Dedifferentiated amniotic fluid mesenchymal stem cell (primary cell): ENCODE data around the gene PALD1.

Experiments
- DNase-seq: peaks from one replicate; pipeline ENCODE4 v3.0.0-alpha.2; 2016; ENCODE audit errors: extremely low spot score

PALD1 gene

DNA sequence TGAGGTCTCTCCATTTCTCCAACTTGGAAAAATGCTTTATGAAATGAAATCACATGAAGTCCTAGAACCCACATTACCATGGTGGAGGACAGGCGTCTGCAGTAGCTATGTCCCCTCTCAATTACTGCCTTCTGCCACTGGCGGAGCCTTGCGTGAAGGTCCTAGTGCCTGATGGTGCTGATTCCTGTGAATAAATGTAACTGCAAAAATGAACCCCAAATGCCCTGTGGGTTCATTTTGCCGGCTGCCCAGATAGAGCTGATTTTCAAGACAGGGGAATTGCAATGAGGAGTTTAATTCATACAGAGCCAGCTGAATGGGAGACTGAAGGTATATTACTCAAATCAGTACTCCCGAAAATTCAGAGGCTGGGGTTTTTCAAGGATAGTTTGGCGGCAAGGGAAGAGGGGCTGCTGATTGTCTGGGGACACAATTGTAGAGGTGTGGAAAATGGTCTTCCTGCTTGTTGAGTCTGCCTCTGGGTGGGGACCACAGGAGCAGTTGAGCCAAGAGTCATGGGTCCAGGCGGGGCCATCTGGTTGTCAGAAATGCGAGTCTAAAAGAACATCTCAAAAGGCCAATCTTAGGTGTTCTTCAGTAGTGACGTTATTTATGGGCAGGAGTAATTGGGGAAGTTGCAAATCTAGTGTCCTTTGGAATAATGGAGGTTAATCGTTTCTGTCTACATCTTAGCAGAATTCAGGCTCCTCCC is 110.4 kb downstream of the PALD1 start:
- no peak for DNase-seq

DNA sequence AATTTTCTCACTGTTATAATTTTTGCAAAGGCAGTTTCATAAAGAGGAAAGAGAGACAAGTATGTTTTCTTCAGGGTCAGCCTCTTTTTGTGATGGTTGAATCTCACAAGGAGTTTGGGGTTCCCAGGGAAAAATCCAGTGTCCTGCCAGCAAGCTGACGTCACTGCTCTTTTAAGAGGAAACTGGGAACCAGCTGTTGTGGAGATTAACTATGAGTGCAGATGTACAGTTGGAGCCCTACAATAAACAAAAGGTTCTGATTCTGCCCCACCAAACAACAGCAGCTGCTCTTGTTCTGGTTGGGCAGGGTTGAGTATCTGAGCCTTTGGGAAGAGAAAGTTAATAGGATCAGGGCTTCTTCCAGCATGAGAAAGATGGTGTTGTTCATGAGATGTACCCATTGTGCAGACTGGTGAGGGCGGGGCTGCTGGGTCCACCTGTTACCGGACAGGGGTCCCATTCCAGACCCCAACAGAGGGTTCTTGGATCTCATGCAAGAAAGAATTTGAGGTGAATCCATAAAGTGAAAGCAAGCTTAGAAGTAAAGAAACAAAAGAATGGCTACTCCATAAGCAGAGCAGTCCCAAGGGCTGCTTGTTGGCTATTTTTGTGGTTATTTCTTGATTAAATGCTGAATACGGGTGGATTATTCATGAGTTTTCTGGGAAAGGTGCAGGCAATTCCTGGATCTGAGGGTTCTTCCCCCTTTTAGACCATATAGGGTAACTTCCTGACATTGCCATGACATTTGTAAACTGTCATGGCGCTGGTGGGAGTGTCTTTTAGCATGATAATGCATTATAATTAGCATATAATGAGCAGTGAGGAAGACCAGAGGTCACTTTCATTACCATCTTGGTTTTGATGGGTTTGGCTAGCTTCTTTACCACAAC is 111.4 kb downstream of the PALD1 start:
- no peak for DNase-seq

DNA sequence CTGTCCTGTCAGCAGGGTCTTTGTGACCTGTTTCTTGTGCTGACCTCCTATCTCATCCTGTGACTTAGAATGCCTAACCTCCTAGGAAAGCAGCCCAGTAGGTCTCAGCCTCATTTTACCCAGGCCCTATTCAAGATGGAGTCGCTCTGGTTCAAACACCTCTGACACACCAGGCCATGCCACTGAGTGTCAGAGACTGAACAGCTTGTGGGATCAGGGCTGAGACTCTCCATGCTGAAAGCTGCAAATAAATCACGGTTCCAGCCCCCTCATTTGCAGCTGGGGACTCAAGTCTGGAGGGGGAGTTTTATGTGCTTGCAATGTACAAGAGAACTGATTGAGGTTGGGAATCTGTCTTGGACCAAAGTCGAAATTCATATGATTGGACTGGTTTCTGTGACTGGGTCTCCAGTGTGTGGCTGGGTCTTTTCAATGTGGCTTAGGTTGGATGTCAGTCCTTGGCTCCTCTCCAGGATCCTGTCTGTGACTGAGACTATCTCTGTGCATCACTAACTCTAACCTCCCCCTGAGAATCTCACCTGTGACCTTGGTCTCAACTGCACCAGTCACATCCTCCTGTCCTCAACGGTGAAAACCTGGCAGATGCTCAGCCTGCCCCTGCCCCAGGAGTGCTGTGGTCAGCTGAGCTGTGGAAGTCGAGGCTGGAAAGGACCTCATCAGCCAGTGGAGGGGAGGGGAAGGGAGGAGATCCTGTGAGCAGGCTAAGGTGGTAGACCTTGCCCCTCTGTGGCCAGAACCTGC is 112.3 kb downstream of the PALD1 start:
- DNase-seq: no peak

DNA sequence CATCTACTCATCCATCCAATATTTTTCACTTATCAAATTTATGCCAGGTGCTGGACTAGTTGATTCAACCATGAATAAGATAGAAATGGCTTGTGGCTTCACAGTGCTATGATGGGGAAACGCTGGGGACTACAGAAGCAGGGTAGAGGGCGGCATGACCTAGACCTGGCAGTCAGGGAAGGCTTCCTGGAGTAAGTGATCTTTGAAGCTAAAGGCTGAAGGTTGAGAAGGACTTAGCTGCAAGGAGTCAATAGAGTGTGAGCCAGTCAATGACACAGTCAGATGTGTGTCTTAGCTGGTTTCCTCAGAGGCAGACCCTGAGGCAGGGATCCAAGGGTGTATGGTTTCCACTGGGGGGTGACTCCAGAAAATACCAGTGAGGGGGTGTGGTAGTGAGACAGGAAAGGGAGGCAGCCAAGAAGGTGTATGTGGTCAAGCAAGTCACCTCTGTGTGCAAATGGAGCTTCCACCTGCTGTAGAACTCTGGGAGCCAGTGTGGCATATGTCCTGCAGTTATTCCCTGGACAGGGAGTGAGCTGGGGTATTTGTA is 113.7 kb downstream of the PALD1 start:
- no peak for DNase-seq

DNA sequence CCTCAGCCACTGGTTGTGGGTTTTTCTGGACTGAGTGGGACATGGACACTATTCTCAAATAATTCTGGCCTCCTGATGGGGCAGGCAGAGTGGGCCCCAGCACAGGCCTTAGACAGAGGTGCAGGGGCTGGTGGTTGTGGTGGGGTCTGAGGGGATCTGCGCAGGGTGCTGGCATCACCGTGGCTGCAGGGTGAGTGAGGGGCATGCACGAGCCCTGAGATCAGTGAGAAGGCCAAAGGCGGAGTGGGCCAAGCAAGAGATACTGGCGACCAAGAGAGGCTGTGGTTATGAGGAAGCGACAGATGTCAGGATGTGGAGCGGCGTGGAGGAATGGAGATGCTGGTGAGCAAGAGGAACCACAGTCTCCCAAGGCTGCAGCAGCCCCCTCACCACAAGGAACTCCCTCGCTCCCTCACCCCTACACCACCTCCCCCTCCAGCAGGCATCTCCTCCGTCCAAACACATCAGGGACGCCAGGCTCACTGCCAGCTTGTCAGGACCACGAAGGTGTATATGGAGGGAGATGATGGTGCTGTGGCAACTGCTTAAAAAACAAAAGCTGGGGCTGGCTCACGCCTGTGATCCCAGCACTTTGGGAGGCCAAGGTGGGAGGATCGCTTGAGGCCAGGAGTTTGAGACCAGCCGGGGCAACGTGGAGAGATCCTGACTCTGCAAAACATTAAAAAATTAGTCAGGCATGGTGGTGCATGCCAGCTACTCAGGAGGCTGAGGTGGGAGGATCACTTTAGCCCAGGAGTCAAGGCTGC is 114.4 kb downstream of the PALD1 start:
- no peak for DNase-seq

DNA sequence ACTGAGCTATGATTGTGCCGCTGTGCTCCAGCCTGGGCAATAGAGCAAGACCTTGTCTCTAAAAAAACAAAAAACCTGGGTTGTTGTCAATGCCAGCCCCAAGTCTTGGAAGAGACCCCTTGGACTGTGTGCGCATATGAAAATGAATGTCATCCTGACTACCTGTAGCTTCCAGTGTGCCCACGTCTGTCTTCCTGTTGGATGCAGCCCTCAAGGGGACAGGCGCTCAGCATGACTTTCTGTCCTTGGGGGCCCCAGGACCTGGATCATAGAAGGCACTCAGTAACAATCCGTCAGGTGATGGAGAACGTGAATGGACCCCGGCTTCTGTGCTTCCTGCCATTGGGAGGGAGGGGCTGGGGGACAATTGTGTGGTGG is 114.9 kb downstream of the PALD1 start:
- no peak for DNase-seq

DNA sequence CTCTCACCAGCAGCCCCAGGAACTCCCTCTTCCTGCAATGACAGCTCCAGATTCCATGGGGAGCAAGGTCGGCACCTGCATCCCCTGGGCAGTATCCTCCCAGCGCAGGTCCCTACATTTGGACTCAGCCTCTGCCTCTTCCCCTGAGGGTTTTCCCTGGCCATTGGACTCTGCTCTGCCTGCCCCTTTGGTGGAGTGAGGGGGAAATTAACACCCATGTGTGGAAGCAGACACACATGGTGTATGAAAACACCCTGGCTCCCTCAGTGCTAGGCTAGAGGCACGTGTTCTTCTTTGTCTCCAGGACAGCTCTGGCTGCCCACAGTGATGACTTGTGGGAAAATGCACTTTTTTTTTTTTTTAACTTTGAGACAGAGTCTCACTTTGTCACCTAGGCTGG is 115.6 kb downstream of the PALD1 start:
- DNase-seq: no peak

DNA sequence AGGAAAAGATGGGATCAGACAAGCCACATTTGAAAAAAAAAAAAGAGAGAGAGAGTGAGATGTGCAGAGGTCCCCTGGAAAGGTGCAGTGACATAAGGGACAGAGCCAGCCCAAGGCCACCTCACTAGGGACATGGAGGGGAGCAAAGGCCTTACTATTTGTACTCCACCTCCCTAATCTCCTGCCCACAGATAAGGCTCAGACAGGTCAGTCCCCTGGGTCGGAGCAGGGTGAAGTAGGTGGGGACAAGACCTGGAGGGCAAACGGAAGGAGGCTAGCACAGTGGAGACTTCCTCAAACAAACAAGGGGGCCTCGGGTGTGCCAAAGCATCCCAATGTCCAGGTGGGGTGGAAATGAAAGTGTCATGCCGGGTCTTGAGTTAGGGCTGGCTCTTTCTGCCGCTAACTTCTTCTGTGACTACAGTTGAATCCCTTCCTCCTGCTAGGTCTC is 117.0 kb downstream of the PALD1 start:
- DNase-seq: no peak

DNA sequence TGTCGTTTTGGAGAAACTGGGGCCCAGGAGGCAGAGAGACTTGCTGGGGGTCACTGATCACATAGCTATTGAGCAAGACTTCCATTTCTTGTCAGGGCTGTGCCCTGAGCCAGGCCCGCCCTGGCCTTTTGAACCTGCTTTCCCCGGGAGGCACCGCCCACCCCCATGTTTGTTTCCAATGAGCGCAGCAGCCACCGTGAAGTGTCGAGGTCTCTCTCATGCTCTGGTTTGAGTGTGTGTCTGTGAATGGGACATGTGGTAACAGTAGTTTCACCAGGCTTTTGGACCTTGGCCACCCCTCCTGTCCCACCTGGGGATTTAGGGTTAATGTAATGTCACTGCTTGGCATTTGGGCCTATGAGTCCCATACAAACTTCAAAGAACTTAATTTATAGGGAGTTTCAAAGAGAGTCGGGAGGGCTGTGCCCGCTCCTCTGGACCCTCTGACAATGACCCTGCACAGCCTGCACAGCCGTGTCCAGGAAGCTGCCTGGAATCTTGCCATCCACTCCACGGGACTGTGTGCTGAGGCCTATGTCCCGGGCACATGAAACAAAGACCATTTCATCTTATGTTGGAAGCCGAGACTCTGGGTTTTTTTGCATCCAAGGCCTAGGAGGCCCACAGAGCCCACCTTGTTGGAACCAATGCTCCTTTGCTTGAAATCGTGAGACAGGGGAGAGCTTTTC is 117.7 kb downstream of the PALD1 start:
- DNase-seq: no peak

DNA sequence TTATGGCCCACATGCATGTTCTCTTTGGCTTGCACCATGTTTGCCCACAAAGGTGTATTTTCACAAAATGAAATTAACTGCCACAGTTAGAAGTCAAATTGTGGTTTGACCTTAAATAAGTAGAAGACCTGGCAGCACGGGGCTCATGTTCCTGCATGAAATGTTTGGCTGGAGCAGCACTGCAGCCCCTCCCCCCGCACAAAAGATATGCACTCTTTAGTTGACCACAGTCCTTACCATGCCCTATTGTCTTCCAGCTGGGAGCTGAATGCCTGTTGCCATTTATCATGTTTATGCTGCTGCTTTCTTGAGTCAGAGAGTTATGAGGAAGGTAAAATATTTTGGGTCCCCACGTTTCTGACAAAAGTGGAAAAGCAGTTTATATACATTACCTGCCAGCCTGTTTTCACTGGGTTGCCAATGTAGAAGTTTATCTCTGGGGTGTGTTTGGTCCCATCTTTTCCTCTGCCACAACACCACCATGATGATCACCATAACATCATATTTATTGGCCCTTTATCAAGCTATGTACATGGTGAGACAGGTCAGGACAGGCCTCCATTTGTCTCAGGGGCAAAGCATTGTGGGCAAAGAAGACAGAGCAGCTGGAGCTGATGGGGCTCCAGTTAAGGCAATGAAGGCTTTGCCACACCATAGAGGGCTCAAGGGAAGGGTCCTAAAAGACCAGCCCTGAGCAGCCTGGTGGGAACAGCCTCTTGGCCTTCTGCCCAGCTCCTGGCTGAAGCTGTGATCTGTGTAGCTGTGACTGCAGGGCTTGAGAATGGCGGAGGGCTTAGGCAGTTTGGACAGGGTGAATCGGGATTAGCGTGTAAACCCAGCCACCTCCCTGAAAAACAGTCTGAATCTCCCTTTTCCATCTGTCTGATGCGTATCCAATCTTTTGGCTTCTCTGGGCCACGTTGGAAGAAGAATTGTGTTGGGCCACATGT is 118.6 kb downstream of the PALD1 start:
- no peak for DNase-seq

DNA sequence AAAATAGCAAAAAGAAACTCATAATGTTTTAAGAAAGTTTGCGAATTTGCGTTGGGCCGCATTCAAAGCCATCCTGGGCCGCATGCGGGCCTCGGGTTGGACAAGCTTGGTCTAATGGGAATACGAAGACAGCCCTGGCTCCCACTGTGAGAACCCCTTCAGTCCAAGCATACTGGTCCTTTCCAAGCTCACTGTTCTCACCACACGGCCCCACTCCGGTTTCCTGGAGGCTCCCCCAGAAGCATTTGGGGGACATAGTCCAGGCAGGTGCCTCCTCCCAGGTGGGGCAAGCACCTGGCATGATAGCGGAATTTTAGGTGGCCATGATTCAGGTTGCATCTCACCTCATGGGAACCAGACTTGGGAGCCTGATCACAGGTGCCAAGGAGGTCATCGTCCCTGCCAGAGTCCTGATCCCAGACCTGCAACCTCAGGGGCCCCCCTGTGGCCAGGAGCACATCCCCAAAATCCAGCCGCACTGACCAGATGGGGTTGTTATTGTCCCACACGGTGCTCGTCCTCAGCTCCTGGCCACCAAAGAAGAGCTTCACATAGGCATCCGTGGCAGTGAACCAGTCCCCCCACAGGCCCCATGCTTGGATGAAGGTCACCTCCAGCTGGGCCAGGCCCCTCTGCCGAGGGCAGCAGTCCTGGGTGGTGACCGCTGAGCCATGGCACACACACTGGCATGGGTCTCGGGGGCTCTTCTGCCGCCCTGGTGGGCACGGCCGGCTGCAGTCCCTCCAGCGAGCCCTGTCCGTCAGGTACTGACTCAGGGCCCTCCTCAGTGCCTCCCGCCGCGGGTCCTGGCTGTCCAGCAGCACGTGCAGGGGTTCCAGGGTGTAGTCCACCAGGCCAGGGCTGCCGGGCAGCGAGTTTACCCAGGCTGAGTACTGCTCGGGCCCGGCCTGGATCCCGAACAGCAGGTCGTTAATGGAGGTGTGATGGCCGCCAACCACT is 119.6 kb downstream of the PALD1 start:
- DNase-seq: no peak

DNA sequence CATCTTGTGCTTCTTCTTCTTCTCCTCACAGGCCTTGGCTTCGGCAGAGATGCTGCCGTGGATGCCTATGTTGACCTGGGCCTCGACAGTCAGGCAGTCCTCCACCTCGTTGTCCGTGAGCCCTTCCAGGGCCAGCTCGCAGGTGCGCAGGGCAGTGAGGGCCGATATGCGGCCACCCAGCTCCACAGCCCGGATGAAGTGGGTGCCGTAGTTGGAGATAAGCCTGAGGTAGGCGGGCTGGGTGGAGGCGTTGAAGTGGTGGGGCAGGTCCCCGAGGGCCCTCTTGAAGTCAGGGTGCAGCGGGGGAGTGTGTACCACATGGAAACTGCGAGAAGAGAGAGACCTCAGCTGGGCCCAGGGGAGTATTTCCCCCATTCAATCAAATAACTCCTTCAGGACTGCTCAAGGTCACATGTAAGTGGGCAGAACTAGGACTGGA is 120.3 kb downstream of the PALD1 start:
- DNase-seq: no peak

DNA sequence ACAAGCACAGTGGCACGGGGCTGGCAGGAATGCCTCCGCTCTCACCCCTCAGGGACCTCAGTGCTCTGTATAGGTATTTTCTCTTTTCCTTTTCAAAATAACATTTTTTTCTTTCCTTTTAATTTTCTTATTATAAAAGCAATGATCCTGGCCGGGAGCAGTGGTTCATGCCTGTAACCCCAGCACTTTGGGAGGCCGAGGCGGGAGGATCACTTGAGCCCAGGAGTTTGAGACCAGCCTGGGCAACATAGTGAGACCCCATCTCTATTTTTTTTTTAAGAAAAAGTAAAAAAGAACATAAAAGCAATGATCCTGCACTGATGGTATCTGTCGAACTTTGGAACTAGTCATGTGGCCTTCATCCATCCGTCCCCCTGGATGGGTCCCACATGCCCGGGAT is 120.8 kb downstream of the PALD1 start:
- DNase-seq: no peak

DNA sequence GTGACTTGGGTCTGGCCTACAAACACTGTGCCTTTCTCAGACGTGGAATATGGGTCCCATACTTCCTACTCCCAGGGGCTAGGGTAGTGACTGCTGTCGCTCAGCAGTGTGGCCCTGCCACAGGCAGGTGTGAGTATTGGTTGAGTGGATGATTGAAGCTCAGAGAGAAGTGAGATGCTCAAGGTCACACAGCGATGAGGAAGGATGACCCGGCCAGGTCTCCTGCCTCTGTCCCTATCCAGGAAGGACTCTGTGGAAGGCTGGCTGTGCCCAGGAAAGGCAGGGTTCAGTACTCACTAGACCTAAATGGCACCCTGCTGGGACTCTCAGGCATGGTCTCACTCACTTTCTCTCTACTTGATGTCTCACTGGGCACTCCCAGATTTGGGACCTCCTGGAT is 121.2 kb downstream of the PALD1 start:
- no peak for DNase-seq

DNA sequence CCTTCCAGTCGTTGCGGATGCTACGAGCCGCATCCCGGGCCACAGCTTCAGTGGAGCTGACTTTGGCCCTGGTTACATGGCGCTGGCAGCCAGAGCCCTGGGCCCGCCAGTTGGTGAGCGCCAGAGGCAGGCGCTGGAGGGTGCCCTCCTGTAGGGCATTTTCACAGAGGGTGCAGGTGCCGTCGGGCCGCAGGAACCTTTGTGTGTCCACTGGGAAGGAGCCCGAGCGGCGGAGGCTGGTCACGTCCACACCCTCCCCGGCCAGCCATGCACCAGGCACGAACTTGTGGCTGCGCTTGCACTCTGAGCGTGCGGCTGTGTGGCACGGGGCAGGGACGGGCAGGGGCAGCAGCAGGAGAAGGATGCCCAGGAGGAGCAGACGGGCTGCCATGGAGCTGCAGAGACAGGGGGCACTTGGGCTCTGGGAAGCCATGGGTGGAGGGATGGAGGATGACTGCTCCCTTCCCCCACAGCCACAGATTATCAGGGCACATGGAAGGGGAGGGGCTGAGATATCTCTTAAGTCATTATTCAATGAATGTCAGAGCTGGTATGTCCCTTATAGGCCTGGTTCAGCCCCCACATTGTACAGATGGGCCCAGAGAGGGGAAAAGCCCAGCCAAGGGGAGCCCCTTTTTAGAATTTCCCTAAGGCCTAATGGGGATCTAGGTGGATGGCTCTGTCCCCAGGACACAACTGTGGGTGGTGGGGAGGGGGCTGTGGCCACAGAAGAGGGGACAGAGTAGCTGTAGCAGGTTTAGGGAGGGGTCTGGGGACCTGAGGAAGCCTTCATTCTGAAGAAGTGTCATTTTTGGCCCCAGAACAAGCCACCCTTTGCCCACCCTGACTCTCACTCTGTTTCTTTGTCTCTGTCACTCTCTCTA is 122.2 kb downstream of the PALD1 start:
- no peak for DNase-seq

DNA sequence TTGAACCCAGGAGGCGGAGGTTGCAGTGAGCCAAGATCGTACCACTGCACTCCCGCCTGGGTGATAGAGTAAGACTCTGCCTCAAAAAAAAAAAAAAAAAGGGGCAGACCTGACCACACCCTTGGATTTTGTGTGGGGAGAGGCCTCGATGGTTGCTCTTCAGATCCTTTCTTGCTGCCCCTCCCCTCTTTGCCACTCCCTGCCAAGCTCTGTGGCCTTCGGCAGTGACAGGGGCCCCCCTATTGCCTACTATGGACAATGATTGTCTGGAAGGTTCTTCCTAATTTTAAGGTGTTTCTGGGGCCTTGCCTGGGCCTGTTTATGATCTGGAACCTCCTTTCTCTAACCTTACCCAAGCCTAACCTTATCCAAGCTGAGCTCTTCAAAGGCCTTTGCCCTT is 123.2 kb downstream of the PALD1 start:
- no peak for DNase-seq

DNA sequence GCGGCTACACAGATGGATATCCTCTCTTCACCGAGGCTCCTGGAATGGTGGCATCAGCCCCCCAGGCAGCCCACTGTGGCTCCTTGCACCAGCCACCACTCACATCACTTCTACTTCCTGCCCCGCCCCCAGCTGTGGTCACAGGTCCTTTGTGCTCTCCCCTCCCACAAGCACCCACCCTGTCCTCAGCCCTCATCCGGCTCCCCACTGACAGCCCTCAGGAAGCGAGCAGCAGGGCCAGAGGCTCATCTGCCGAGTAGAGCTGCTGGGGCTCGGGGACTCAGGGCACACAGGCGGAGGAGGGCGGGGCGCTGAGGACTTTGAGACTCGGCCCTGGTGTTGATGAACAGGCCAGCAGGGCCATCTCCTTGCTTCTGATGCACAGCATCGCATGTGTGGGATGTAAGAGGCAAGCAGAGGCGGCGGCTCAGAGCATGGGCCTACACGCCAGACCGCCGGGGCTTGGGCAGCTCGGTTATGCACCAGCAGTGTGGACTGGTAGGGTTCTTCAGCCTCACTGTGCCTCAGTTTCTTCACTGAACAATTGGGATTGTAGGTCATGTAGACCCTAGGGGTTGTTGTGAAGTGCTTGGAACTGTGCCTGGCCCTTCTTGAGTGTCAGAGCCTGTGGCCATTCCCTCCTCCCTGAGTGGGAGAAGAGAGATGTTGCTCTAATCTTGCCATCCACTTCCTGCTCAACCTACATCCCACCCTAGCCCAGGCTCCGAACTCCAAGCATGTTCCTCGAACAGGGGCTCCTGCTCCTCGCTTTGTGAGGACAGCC is 124.3 kb downstream of the PALD1 start, which contains the start of gene PRF1:
Gene PRF1, minus strand, starts transcription at position 77 of the 784 bp plus-strand sequence. CDS start 1,839 bp downstream, outside the sequence.
- DNase-seq: no peak
